GM19397 (cell line): ENCODE data around the gene KARS1.

Source experiments
- ATAC-seq: cut with Tn5 transposase; IDR thresholded peaks from one replicate; pipeline ENCODE4 v1.9.1; 2021; ENCODE audit warnings: mild to moderate bottlenecking, moderate library complexity; ENCODE audit not compliant: unreplicated experiment

The KARS1 gene

DNA sequence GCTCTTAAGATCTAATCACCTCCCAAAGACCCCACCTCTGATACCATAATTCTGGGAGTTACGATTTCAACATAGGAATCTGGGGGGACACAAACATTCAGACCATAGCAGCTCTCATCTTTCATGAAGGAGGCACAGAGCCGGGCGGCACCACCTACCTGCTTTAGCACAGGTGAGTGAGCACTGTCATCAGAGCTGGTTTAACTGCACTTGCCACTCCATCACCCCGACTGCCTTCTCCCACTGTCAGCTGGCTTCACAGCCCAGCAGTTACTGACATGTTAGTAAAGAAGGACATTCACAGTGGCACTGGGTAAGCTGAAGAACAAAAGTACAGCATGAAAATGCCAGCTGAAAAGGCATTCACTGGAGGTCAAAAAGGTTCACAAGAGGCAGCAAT lies 58.7 kb downstream of the KARS1 start:
- ATAC-seq: no peak

DNA sequence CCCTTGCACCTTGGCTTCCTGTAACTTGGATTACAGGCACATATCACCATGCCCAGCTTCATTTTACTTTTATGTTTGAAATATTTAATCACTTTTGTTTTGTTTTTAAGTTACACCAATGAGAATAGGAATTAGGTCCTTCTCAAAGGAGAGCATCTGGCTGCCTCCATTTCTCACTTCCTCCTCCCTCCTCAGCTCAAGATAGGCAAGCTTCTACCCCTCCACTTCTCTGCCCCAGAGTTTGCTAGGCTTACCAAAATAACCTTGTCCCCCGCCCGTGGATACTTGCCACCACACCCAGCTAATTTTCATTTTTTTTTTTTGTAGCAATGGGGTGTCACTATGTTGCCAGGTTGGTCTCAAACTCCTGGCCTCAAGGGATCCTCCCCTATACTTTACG lies 63.4 kb downstream of the KARS1 start:
- peak; percentile 52 for ATAC-seq

DNA sequence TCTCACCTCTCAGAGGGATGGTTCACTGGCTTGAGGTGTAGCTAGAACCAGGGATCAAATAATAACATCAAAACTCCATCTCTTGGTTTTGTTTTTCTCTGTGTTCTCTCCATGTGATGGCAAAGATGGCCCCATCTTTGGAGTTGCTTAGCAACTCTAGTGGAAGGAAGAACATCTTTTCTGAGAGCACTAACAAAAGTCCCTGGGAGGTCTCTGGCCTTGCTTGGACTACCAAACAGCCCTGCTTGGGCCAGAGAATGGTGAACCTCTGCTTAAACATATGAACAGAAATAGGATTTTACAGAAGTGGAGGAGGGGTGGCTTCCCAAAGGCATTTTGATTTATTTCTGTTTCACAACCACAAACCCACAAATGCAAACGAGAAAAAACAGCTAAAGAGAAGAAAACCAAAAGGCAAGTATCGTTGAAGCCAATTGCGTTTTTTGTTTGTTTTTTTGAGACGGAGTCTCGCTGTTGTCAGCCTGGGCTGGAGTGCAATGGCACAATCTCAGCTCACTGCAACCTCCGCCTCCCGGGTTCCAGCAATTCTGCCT lies 68.1 kb downstream of the KARS1 start:
- no peak for ATAC-seq

DNA sequence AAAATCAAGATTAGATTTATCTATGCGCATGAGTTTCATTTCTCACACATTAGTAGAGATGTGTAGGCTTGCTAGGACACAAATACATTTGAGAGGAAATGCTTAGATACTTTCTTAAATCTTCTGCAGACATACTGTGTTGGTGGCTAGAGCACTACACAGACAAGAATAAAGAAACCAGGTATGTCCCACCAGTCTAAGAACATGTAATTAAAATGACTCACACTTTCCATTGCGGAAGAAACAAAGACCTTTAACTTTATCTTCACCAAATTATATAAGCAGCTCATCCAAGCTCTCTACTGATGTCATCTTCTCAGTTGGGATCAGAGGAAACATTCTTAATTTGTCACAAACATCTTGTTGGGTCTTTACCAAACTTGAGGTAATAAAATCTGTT lies 68.7 kb downstream of the KARS1 start:
- no peak for ATAC-seq

DNA sequence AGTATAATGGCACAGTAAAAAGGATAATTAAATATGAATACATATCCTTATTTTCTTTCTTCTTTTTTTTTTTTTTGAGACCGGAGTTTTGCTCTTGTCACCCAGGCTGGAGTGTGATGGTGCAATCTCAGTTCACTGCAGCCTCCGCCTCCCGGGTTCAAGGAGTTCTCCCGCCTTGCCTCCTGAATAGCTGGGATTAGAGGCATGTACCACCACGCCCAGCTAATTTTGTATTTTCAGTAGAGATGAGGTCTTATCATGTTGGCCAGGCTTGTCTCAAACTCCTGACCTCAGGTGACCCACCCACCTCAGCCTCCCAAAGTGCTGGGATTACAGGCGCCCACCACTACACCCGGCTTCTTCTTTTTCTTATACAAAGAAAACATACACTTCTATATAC lies 69.3 kb downstream of the KARS1 start:
- ATAC-seq: no peak
